ENCODE data around the gene JAG2.

- TF ChIP-seq ZNF274 (IDR thresholded peaks at IDR 0.05; ENCODE audit: low read depth, low read length) (no peak), YY1 (IDR thresholded peaks at IDR 0.05; ENCODE audit: insufficient read depth, insufficient read length) (no peak), SUZ12 (IDR thresholded peaks at IDR 0.05; ENCODE audit: extremely low read depth, insufficient read depth, insufficient read length) (no peak)
These were observed 23.0 kb downstream of the JAG2 start for GRCh38 chr14:105145381-105146180.
